Neural cell (in vitro differentiated cells): ENCODE results near the gene XRCC6.

Experiments used
- RAD21 ChIP-seq: fragments of 450-650 bp; conservative IDR thresholded peaks from 2 replicates; pipeline ENCODE4 v1.6.1; 2014; ENCODE audit warnings: antibody characterized with exemption, mild to moderate bottlenecking, moderate library complexity
- TAF1 ChIP-seq: IDR thresholded peaks from 2 replicates; pipeline ENCODE4 v1.6.1; 2012; ENCODE audit warnings: low read depth
- TF ChIP-seq, protein P1 (sequence below): fragments of 450-650 bp; IDR thresholded peaks from 2 replicates; pipeline ENCODE4 v1.5.1; 2014; ENCODE audit warnings: antibody characterized with exemption, mild to moderate bottlenecking, moderate library complexity; ENCODE audit not compliant: poor library complexity, severe bottlenecking

DNA sequence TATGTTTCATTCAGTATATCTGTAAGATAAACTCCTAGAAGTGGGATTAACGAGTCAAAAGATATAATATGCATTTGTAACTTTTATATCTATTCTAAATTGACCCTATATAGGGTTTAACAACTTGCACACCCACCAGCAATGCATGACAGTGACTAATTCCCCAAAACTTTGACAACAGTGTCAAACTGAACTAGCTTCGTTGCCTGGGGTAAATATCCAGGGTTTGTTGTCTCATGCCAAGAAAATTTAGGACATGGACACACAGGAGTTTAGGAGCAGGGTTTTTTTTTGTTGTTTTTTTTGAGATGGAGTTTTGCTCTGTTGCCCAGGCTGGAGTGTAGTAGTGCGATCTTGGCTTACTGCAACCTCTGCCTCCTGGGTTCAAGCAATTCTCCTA, 62.5 kb downstream of the XRCC6 start:
- TF ChIP-seq, protein P1, sequence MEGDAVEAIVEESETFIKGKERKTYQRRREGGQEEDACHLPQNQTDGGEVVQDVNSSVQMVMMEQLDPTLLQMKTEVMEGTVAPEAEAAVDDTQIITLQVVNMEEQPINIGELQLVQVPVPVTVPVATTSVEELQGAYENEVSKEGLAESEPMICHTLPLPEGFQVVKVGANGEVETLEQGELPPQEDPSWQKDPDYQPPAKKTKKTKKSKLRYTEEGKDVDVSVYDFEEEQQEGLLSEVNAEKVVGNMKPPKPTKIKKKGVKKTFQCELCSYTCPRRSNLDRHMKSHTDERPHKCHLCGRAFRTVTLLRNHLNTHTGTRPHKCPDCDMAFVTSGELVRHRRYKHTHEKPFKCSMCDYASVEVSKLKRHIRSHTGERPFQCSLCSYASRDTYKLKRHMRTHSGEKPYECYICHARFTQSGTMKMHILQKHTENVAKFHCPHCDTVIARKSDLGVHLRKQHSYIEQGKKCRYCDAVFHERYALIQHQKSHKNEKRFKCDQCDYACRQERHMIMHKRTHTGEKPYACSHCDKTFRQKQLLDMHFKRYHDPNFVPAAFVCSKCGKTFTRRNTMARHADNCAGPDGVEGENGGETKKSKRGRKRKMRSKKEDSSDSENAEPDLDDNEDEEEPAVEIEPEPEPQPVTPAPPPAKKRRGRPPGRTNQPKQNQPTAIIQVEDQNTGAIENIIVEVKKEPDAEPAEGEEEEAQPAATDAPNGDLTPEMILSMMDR, result no peak
- TF ChIP-seq TAF1 (no peak), RAD21 (no peak)
